HepG2 (cell line): ENCODE measurements around the gene CKS1B. TPM values are rescaled to one million over a fixed set of nuclear protein-coding genes. Genes with fewer than 3 reads are reported as not detected.

Experiments used
- AGO2 ChIP-seq: fragments of 200-400 bp; formaldehyde crosslinking; optimal IDR thresholded peaks from 2 replicates; pipeline ENCODE3; 2017; ENCODE audit warnings: mild to moderate bottlenecking, low read depth, low read length, moderate library complexity
- GLI4 ChIP-seq: sonication (generic); formaldehyde crosslinking; IDR thresholded peaks from 2 replicates; pipeline ENCODE4 v1.5.1; 2020; ENCODE audit warnings: missing genetic modification reagents, mild to moderate bottlenecking, moderate library complexity, borderline replicate concordance
- GZF1 ChIP-seq: sonication (generic); formaldehyde crosslinking; IDR thresholded peaks from 2 replicates; pipeline ENCODE4 v1.5.1; 2020; ENCODE audit warnings: mild to moderate bottlenecking, missing genetic modification reagents
- KLF16 ChIP-seq, 2 experiments: sonication (generic) in 1 of 2; formaldehyde crosslinking in 1 of 2; IDR thresholded peaks; 2 replicates each; pipeline versions ENCODE4 v1.6.1 to v1.8.0; 2016 to 2023; ENCODE audit warnings: missing genetic modification reagents in 2 of 2, missing compliant biosample characterization in 1 of 2
- MED1 ChIP-seq: sonication (generic); formaldehyde crosslinking; IDR thresholded peaks from 2 replicates; pipeline ENCODE4 v1.4.0; 2020; ENCODE audit warnings: missing genetic modification reagents
- MXI1 ChIP-seq: IDR thresholded peaks from 3 replicates; pipeline ENCODE4 v1.6.1; 2012; ENCODE audit warnings: low read depth, low read length, inconsistent platforms, borderline replicate concordance
- NCOA2 ChIP-seq: sonication (generic); formaldehyde crosslinking; IDR thresholded peaks from 2 replicates; pipeline ENCODE4 v1.8.0; 2022; ENCODE audit warnings: inconsistent platforms
- PHF21A ChIP-seq: sonication (generic); formaldehyde crosslinking; IDR thresholded peaks from 2 replicates; pipeline ENCODE4 v1.5.0; 2020; ENCODE audit warnings: mild to moderate bottlenecking, missing genetic modification reagents
- POLR2AphosphoS5 ChIP-seq: IDR thresholded peaks from 2 replicates; pipeline ENCODE4 v1.6.1; 2012; ENCODE audit warnings: low read depth, low read length
- RFX3 ChIP-seq: IDR thresholded peaks from 2 replicates; pipeline ENCODE4 v1.6.1; 2016; ENCODE audit warnings: missing biosample characterization, missing genetic modification reagents
- SOX6 ChIP-seq, 2 experiments: fragments of 450-650 bp in 1 of 2; sonication (generic) in 1 of 2; formaldehyde crosslinking in 1 of 2; IDR thresholded peaks; 2 replicates each; pipeline versions ENCODE4 v1.4.0 to v1.6.1; 2017 to 2020; ENCODE audit warnings: antibody characterized with exemption in 1 of 2, mild to moderate bottlenecking in 1 of 2, missing genetic modification reagents in 1 of 2
- SP1 ChIP-seq, 2 experiments: fragments of 450-650 bp in 1 of 2; sonication (generic) in 1 of 2; formaldehyde crosslinking in 1 of 2; IDR thresholded peaks; 2 replicates each; pipeline versions ENCODE4 v1.4.0 to v1.6.1; 2016 to 2020; ENCODE audit warnings: missing genetic modification reagents in 1 of 2
- SP2 ChIP-seq: sonication (generic); formaldehyde crosslinking; IDR thresholded peaks from 2 replicates; pipeline ENCODE4 v1.5.1; 2020; ENCODE audit warnings: mild to moderate bottlenecking, missing genetic modification reagents
- ZMAT3 ChIP-seq: sonication (generic); formaldehyde crosslinking; conservative IDR thresholded peaks from 2 replicates; pipeline ENCODE4 v1.7.0; 2021; ENCODE audit warnings: missing genetic modification reagents
- ZNF333 ChIP-seq: sonication (generic); formaldehyde crosslinking; IDR thresholded peaks from 2 replicates; pipeline ENCODE4 v1.4.0; 2020; ENCODE audit warnings: mild to moderate bottlenecking, missing genetic modification reagents, borderline replicate concordance
- ZNF446 ChIP-seq: sonication (generic); formaldehyde crosslinking; IDR thresholded peaks from 2 replicates; pipeline ENCODE4 v1.5.0; 2020; ENCODE audit warnings: mild to moderate bottlenecking, missing genetic modification reagents
- ZNF607 ChIP-seq: sonication (generic); formaldehyde crosslinking; IDR thresholded peaks from 2 replicates; pipeline ENCODE4 v1.5.1; 2020; ENCODE audit warnings: missing genetic modification reagents, mild to moderate bottlenecking, borderline replicate concordance
- polyA plus RNA-seq, 8 experiments: library from polyadenylated mRNA; depleted of rRNA in 3 of 8; stranded (reverse) in 7 of 8; unstranded in 1 of 8; fragments of >200 nt; fragmentation: Illumina TruSeq in 4 of 8; extraction: Trizol in 4 of 8; gene quantifications; 2 replicates each; pipeline versions ENCODE4 v1.2.1 to v1.2.3, GENCODE V29; 2011 to 2016; ENCODE audit warnings: low read depth in 4 of 8, missing spikeins in 1 of 8, mixed read lengths in 1 of 8; ENCODE audit not compliant: insufficient read depth in 1 of 8
- total RNA-seq, 5 experiments: library from RNA; depleted of rRNA; stranded (reverse); fragments of >200 nt; fragmentation: Illumina TruSeq; extraction: Trizol; gene quantifications; 2 replicates each; pipeline ENCODE4 v1.2.3, GENCODE V29; 2016; ENCODE audit warnings: low read depth in 1 of 5
- TF ChIP-seq, protein P1 (sequence below): sonication (generic); formaldehyde crosslinking; IDR thresholded peaks from 2 replicates; pipeline ENCODE4 v1.4.0; 2020; ENCODE audit warnings: missing genetic modification reagents
- TF ChIP-seq, protein P2 (sequence below): sonication (generic); formaldehyde crosslinking; IDR thresholded peaks from 2 replicates; pipeline ENCODE4 v1.4.0; 2020; ENCODE audit warnings: missing genetic modification reagents
- TF ChIP-seq, protein P3 (sequence below): sonication (generic); formaldehyde crosslinking; IDR thresholded peaks from 2 replicates; pipeline ENCODE4 v1.9.0; 2022; ENCODE audit warnings: missing genetic modification reagents, mild to moderate bottlenecking, borderline replicate concordance
- TF ChIP-seq, protein P4 (sequence below): sonication (generic); formaldehyde crosslinking; IDR thresholded peaks from 2 replicates; pipeline ENCODE4 v1.5.1; 2020; ENCODE audit warnings: mild to moderate bottlenecking, missing genetic modification reagents, moderate library complexity

Gene CKS1B
- total and polyA plus RNA-seq, 2 of the 13 experiments (the other 11 are each of a cell fraction or from before 2014, with no cell fraction given), result 217 to 222 TPM

DNA sequence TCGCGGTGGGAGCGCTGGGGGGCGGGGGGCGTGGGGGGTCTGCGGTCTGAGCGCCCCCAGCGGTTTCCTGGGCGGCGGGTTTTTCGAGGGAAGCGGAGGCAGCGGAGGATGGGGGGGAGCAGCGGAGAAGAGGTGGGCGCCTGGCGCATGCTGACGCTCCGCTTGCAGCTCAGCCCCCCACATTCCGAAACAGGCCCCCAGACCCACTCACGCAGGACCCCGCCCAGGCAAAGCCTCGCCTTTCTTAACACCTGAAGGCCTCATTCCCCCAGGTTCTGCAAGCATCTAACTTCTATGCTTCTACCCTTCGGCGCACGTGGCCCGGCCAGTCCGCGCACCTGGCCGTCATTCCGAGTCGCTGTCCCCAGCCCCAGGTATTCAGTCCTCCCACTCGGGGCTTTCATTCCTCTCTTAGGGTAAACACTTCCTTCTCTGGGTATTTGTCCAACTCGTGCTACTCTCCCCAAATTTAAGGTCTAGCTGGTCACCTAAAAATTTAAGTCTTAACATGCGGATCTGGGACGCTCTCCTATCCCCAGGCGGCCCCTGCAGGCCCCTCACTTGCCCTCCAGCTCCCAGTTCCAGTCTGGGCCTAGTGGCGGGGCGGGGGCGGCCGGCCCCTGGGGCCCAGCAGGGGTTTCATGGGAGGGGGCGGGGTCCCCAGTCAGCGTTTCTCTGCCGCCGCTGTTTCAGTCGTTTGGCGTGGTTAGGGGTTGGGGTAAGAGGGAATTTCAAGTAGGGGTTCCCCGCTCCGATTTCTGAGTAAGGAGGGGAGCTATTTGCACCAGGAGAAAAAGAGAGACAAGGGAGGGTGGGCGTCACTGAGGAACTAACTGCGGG is 25.3 kb downstream of the CKS1B start (continued):
- TF ChIP-seq, protein P1, sequence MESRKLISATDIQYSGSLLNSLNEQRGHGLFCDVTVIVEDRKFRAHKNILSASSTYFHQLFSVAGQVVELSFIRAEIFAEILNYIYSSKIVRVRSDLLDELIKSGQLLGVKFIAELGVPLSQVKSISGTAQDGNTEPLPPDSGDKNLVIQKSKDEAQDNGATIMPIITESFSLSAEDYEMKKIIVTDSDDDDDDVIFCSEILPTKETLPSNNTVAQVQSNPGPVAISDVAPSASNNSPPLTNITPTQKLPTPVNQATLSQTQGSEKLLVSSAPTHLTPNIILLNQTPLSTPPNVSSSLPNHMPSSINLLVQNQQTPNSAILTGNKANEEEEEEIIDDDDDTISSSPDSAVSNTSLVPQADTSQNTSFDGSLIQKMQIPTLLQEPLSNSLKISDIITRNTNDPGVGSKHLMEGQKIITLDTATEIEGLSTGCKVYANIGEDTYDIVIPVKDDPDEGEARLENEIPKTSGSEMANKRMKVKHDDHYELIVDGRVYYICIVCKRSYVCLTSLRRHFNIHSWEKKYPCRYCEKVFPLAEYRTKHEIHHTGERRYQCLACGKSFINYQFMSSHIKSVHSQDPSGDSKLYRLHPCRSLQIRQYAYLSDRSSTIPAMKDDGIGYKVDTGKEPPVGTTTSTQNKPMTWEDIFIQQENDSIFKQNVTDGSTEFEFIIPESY (CRISPR knock-in tag), result peak; percentile 49
- TF ChIP-seq, protein P2, sequence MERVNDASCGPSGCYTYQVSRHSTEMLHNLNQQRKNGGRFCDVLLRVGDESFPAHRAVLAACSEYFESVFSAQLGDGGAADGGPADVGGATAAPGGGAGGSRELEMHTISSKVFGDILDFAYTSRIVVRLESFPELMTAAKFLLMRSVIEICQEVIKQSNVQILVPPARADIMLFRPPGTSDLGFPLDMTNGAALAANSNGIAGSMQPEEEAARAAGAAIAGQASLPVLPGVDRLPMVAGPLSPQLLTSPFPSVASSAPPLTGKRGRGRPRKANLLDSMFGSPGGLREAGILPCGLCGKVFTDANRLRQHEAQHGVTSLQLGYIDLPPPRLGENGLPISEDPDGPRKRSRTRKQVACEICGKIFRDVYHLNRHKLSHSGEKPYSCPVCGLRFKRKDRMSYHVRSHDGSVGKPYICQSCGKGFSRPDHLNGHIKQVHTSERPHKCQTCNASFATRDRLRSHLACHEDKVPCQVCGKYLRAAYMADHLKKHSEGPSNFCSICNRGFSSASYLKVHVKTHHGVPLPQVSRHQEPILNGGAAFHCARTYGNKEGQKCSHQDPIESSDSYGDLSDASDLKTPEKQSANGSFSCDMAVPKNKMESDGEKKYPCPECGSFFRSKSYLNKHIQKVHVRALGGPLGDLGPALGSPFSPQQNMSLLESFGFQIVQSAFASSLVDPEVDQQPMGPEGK, result peak; percentile 93
- no peak for TF ChIP-seq GZF1
- TF ChIP-seq, protein P3, sequence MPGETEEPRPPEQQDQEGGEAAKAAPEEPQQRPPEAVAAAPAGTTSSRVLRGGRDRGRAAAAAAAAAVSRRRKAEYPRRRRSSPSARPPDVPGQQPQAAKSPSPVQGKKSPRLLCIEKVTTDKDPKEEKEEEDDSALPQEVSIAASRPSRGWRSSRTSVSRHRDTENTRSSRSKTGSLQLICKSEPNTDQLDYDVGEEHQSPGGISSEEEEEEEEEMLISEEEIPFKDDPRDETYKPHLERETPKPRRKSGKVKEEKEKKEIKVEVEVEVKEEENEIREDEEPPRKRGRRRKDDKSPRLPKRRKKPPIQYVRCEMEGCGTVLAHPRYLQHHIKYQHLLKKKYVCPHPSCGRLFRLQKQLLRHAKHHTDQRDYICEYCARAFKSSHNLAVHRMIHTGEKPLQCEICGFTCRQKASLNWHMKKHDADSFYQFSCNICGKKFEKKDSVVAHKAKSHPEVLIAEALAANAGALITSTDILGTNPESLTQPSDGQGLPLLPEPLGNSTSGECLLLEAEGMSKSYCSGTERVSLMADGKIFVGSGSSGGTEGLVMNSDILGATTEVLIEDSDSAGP (CRISPR knock-in tag), result 0 out of 2 replicates have a peak, but pooled peaks have one; percentile 49
- TF ChIP-seq, protein P4, sequence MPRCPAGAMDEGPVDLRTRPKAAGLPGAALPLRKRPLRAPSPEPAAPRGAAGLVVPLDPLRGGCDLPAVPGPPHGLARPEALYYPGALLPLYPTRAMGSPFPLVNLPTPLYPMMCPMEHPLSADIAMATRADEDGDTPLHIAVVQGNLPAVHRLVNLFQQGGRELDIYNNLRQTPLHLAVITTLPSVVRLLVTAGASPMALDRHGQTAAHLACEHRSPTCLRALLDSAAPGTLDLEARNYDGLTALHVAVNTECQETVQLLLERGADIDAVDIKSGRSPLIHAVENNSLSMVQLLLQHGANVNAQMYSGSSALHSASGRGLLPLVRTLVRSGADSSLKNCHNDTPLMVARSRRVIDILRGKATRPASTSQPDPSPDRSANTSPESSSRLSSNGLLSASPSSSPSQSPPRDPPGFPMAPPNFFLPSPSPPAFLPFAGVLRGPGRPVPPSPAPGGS (CRISPR knock-in tag), result 0 out of 2 replicates have a peak, but pooled peaks have one; percentile 59
- peak; percentile 78; the same call in 1 of the 2 replicates for TF ChIP-seq GLI4 (CRISPR knock-in tag)
- TF ChIP-seq ZNF607 (CRISPR knock-in tag), result peak; percentile 58; the same call in 1 of the 2 replicates
- TF ChIP-seq NCOA2 (CRISPR knock-in tag), result peak; percentile 45; the same call in 1 of the 2 replicates
- peak; percentile 59; the same call in 1 of the 2 replicates for TF ChIP-seq ZMAT3
- TF ChIP-seq MED1, result peak; percentile 20; the same call in 1 of the 2 replicates
- peak in 1 of 2 experiments; percentile 73; a peak in 2 of 4 replicates for TF ChIP-seq KLF16 (CRISPR knock-in tag; IDR thresholded peaks at IDR 0.05)
- TF ChIP-seq SP2 (CRISPR knock-in tag), result 0 out of 2 replicates have a peak, but pooled peaks have one; percentile 36
- no peak for TF ChIP-seq SP1 (IDR thresholded peaks at IDR 0.05)
- TF ChIP-seq SP1 (CRISPR knock-in tag; IDR thresholded peaks at IDR 0.05), result peak; percentile 32; the same call in 1 of the 2 replicates
- TF ChIP-seq RFX3, result no peak
- peak; percentile 23; the same call in 1 of the 2 replicates for TF ChIP-seq POLR2AphosphoS5
- TF ChIP-seq ZNF446 (CRISPR knock-in tag), result 0 out of 2 replicates have a peak, but pooled peaks have one; percentile 53
- peak; percentile 38; the same call in 1 of the 2 replicates for TF ChIP-seq PHF21A
- no peak for TF ChIP-seq SOX6 (IDR thresholded peaks at IDR 0.05)
- peak; percentile 36 for TF ChIP-seq SOX6 (CRISPR knock-in tag; IDR thresholded peaks at IDR 0.05)
- peak; percentile 57; the same call in 1 of the 3 replicates for TF ChIP-seq MXI1
- peak; percentile 43 for TF ChIP-seq AGO2
- TF ChIP-seq ZNF333 (CRISPR knock-in tag), result 0 out of 2 replicates have a peak, but pooled peaks have one; percentile 21
